CD4-positive, alpha-beta T cell treated with Interleukin-17A for 1 hour (primary cell): ENCODE results near the gene TUBA1A.
"Not testable (repeated sequence)": the region's sequence is repeated elsewhere in the genome, so short reads cannot be mapped to it uniquely, and the experiment has no call there.

ENCODE experiments used
- DNase-seq: peaks from one replicate; pipeline ENCODE4 v3.0.0-alpha.2; 2020

Gene TUBA1A

DNA sequence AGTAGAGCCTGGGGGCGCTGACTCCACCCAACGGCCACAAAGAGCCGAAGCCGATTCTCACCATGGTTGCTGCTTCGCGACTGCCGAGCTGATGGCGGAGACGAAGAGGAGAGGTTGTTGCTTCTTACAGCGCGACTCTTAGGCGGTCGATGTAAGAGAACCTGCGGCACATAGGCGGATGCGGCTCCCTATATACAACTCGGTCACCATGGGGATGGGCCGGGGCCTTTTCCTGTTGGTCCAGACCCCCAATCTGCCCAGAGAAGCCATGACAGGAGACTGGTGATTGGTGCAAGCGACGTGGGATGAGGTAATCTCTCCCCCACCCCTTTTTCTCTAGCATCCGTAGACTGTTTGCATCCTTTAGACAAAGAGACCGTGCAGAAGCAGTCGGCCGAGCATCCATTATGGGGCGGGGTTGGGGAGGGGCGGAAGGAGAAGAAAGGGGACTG, at the start of gene TUBA1A:
TUBA1A (minus strand) TSS at position 165 of the 452 bp plus-strand sequence; CDS start at position 64, 101 bp downstream.
- peak; percentile 99 for DNase-seq

DNA sequence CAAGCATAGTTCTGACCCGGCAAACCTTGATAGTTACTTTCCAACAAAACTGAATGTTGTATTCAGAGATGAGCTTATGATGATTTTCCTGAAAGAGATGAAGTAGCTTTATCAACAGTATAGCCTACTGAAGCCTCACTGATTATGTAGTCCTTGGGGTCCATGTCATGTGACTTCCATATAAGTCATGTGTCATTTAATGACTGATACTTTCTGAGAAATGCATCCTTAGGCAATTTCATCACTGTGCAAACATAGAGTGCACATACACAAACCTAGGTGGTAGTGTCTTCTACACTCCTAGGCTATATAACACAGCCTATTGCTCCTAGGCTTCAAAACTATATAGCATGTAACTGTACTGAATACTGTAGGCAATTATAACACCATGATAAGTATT, 47.5 kb upstream of the TUBA1A start:
- DNase-seq = no peak

DNA sequence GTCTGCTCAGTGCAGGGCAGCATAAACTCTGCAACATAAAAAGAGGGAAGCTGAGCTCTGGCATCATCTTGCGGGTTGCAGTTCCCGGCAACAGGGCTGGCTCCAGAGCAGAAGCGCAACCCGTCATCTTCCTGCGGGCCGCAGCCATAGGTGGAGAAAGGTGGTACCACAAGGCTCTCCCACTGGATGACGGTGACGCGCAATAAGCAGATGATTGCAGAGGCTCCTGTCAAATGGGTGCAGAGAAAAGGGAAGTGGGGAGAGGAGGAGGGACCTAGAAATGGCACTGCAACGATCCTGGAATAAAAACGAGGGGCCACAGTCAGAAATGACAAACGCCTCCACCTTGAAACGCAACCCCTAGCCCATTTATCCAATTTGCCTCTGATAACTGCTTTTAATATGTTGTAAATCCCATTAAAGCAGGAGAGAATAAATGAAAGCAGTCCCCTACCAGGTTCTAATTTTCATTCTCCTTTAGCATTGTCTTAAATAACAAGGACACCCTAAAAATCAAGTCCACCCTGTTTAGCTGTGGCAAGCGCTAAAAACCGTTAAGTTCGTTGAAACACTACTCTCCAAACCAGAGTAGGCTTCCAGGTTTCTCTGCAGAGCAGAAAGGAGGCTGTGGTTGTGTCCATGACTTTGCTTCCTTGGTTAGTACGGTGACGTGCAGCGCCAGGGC, 45.1 kb upstream of the TUBA1A start:
- peak; percentile 56 for DNase-seq

DNA sequence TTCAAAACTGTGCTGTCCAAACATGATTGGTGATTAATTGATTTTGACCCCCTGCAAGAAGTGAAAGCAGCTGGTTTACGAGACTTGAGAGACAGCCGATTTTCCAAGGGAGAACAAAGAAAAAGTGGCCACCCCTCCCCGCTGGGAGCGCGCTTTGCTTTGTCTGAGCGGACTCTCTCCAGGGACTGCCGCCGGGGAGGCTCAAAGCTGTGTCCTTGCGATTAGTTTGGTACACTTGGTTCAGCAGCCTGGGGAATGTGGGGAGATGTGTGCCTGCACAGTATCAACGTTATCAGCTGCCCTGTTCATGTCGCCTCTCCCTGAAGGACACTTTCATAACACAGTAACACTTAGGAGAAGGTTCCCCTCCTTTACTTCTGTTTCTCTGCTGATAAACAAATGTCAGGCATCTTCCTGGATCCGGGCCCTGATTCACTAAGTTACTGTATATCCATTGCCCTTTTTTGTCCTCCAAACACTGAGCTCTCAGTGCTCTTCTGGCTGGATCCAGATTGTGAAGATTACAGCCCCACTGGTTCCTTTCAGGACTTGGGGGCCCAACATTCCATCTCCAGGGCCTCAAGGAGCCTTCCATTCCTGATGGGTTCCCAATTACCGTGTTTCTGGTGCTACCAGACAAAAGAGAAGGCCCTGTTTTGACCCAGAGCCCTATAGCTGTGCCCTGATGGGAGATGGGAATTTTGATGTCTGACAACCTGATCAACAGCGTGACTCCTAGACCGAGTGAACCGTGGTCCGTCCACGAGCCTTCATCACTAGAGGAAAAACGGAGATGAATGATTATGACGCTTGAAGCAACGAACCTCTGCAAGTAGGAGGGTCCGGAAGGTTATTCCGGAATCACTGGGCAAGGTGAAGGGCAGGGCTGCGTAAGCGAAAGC, 44.3 kb upstream of the TUBA1A start:
- no peak for DNase-seq

DNA sequence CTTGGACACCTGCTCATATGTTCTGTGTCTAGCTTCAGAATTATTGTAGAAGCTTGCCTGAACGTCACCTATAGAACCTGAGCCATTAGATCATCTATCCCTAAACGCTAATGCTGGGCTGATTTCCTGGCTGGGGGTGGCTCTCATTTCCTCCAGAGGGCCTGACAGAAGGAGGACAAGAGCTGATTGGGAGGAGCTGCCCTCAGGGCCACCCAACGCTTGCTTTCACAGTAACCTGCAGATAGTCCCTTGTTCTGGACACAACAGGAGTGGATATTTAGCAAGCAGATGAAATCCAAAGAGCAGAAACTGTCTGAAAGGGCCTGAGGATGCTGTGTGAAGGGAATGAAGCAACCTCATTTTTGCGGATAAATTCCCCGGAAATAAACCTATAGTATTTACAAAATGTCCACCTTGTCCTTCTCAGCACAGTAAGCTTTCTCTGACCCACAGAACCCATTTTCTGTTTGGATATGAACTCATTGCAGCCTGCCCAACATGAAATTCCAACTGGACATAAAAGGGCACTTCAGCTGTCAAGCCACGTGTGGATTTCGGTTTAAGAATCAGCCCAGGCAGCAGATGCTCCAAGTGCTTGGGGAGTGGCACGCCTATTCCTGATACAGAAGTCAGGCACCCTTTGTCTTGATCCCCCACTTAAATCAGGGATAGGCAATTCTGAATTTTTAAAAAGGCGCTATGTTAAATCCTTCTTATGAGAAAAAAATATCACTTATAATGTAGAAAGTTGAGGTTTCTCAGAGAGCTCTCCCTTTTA, 43.2 kb upstream of the TUBA1A start:
- no peak for DNase-seq

DNA sequence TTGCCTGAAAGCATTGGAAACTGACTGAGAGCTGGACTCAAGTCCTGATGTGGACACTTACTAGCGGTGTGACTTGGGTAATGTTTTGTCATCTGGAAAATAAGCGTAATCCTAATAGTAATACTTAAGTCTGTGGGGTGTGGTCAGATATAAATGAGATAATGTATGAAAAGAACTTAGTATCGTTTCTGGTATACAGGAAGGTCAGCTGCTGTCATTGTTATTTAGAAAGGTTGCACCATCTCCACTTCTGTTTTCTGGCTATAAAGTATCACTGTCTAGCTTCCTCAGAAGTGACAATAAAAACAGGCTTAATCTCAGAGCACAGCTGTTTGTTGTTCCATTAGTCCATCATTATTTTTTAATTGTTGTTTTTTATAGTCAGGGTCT, 41.9 kb upstream of the TUBA1A start:
- peak; percentile 19 for DNase-seq

DNA sequence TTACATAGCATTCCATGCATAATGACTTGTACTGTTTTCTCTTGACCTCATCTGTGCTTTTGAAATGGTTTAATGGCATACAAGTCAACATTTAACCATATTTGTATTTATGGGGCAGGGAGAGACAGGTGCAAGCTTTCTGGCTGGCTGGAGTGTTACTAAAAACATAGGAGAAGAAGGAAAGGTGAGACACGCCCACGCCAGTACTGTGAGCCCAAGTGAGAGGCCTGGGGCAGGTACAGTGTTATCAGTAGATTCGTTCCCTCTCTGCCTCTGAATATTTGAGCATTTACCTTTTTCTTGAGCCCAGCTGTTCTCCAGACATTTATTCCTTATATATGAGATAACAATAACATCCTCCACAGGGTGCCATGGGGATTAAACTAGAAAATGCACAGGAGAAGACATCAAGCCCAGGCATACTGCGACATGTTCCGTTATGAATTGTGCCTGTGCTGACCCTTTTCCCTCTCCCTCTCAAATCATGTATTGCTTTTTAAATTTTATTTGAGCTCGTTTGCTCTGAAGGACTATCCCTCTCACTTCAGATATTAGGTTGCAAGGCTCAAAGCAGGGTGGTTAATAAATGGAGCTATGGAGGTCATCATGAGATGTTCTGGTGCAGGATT, 41.4 kb upstream of the TUBA1A start:
- no peak for DNase-seq

DNA sequence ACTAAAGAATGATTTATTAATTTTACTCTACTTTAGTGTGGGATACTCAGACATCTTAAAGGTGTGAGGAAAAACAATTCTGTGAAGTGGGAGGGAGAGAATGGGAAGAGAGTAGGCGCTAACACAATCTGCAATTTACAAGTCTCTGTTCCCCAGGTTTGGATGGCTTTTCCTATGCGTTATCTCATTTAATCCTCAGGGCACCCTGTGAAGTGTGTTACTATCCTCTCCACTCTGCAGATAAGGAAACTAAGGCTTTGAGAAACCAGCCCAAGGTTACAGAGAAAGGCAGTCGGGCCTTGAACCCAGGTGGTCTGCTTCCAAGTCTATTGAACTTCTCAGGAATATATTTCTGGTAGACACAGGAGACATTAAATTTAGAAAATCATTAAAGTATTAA, 39.8 kb upstream of the TUBA1A start:
- no peak for DNase-seq

DNA sequence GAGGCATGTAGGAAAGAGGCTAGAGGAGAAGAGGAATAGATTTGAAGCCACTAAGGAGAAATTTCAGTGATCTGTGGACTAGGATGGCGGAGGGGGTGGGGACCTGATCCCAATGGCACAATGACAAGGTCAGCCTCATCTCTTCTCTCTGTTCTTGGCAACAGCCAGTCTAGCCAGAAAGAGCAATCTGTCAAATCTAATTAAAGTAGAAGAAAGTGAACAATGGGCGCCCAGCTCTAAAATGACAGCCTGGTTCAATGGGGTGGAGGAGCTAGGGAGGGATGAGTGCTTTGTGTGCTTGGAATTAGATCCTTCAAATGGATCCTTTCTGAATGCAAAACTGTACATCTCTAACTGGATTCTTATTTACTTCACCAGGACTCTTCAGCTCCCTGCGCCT, 38.8 kb upstream of the TUBA1A start:
- DNase-seq = no peak

DNA sequence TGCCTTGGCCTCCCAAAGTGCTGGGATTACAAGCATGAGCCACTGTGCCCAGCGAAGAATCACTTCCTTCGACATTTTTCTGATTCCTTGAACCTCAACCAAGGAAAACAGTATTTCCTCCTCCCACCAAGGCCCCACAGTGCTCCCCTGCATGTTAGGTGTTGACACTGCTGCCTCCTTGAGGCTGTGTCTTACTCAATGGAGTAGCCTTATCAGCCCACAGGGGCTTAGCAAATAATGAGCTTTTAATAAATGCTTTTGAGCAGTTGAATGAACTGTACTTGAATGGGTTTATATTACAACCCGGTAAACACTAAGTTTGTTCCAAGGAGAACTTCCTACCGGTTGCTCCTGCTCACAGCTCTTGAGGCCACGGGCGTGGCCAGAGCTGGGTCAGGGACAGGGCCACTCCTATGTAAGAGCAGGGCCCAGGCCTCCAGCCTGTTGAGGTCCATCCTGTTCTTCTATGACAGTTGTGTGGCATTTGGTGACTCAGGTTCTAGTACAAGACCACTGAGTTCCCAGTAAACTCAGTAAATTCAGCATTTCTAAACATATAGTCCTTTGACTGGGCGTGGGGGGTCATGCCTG, 36.8 kb upstream of the TUBA1A start:
- DNase-seq = no peak

DNA sequence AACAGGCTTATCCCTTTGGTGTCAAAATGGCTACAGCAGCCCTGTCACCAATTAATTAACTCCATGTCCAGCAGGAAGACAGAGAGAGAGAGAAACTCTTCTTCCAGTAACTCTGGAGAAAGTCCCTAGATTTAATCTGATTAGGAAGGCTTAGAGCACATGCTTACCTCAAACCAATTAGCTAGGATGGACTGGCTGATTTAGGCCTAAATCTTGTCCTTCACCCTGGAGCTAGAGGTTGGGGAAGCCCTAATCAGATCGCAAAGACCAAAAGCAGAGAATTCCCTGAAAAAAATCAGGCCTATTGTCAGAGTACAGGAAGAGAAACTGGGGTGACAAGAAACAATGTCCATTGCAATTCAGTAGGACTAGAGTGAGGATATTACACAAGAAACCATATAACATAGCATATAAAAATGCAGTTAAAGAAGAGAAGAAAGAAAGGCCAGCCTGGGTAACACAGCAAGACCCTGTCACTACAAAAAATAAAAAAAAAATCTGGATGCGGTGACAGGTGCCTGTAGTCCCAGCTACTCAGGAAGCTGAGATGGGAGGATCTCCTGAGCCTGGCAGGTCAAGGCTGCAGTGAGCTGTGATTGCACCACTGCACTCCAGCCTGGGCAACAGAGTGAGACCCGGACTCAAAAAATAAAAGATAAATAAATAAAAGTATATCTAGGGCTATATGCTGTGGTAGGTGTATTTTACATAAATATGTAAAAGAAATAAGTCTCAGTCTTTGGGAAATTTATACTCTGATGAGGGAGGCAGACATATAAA, 34.9 kb upstream of the TUBA1A start:
- DNase-seq = no peak

DNA sequence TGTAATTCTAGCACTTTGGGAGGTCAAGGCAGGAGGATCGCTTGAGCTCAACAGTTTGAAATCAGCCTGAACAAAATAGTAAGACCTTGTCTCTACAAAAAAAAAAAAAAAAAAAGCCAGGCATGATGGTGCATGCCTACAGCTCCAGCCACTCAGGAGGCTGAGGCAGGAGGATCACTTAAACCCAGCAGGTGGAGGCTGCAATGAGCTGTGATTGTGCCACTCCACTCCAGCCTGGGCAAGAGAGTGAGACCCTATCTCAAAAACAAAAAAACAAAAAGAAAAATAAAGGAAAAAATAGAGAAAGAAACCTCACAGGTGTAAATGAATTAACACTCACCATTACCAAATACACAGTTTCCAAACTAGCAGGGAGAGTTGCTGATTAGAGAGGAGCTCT, 34.2 kb upstream of the TUBA1A start:
- DNase-seq = no peak

DNA sequence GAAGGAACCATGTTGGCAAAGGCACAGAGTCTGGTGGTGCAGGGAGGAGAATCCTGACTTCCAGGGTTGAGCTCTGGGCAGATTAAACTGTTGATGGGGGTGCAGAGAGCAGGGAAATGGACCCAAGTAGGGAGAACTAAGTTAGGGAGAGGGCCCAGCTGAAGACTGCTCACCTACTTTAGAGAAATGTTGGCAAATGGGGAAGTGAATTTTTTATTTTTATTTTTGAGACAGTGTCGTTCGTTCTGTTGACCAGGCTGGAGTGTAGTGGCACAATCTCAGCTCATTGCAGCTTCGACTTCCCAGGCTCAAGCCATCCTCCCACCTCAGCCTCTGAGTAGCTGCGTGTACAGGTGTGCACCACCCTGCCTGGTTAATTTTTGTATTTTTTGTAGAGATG, 32.1 kb upstream of the TUBA1A start:
- DNase-seq = no peak

DNA sequence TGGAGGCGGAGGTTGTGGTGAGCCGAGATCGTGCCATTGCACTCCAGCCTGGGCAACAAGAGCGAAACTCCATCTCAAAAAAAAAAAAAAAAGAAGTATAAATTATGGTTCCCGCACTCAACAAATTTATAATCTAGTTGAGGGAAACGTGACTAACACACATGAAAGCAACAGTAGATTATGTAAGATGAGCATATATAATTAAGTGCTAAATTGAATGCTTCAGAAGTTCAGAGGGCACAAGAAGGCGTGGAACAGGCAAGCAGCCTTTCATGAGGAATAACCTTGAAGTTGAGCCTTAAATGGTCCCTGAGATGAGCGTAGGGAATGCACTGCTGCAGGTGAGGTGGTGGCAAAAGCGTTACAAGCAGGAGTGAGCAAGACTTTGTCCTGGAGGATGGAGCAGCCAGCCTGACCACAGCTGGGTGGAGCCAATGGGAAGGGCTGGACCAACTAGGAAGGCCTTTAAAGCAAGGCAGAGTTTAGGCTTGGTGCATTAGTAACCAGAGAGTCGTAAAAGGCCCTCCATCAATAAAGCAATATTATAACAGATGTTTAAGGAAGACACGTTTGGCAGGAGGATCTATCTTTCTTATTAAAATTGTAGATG, 30.6 kb upstream of the TUBA1A start:
- no peak for DNase-seq

DNA sequence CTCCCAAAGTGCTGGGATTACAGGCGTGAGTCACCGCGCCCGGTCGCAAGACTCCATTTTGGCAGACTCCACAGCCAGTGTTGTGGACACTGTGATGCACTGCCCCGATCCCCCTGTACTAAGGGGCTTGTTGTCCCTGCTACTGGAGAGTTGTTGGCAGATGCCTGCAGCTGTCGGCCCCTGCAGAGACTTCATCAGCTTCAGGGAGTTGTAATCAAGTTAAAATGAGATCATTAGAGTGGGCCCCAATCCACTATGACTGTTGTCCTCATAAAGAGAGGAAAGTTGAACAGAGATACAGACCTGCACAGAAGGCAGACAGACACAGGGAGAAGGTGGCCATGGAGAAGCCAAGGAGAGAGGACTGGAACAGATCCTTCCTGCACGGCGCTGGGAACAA, 23.7 kb upstream of the TUBA1A start:
- DNase-seq = no peak

DNA sequence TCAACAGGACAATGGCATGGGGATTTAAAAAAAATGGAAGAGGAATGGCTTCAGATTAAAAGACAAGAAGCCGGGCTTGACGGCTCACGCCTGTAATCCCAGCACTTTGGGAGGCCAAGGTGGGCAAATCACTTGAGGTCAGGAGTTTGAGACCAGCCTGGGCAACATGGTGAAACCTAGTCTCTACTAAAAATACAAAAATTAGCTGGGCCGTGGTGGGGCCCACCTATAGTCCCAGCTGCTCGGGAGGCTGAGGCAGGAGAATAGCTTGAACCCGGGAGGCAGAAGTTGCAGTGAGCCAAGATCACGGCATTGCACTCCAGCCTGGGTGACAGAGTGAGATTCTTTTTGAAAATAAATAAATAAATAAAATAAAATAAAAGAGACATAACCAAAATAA, 21.8 kb upstream of the TUBA1A start:
- not testable (repeated sequence) for DNase-seq

DNA sequence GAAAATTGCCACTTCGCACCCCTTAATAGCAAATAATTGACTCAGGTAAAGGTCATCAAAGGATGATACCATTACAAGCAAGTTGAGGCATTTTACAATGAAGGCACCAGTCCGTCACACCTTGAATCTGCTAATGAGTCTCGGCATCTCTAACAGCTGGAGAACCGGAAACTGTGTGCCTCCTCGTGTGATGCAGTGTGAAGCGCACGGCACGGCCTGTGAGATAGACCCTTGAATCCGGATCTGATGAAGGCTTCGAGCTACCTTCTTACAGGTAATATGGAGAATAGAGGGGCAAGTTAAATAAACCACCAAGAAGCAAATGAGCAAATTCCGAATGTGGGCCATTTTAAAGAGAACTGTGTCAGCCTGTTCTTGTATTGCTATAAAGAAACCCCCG, 19.8 kb upstream of the TUBA1A start:
- no peak for DNase-seq

DNA sequence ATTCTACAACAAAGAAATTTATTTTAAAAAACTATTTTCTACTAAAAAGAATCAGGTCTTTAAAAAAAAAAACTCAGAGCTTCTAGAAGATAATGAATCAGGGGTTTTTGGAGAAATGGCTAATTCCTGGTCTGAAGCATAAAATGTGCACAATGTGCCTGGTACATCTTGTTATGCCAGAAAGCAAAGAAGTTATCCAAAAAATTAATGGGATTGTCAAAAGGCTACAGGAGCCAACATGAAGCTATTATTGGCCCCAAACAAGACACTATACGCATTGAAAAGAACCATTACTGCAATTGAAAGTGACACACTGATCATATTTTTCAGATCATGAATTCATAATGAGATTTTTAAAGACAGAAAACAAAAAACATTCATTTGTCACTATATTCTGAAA, 19.3 kb upstream of the TUBA1A start:
- no peak for DNase-seq

DNA sequence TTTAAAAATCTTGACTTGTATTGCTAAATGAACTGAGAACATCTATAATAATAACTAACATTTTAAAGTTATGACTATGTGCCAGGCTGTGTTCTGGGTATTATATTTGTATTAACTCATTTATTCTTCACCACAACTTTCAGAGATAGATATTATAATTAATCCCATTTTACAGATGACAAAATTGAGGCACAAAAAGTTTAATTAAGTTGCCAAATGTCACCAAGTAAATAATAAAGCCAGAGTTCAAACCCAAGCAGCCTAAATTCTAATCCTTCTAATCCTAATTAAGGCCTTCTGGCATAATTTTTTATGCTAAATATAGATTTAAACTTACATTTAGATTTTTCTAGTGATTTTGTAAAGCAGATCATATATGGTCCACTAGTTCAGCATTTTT, 17.5 kb upstream of the TUBA1A start:
- no peak for DNase-seq

DNA sequence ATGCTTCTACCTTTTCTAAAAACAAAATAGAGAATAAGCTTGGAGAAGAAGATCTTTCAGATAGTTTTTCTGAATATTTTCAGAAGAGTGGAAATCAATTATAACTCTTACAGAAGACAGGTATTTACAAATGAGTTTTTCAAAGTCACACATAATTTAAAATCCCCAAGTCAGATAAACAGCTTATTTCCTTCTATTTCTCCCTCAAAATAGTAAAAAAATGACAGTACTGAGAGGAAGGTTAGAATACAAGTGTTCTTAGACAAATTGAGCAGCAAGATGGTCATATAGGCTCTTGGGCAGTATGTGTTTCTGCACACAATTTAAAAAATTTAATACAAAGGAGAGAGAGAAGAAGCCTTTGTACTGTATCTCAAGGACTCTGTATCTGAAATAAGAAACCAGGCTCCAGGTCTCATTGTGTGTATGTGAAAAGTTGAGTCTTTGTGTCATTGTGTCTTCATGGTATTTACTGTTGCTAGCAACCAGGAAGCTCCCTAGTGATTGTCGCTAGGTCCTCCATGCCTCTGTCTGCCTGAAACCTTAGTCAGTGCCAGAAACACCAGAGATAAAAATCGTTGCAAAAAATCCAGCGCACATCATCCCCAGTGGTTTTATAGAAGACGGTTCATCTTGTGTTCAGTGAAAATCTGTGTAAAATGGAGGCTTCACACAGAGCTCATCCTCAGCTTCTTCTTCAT, 12.9 kb upstream of the TUBA1A start:
- peak; percentile 47 for DNase-seq
